SKM-1 (cell line): Measurements from ENCODE around the gene UBE2O.
A peak's percentile ranks its signal among the peaks of the same experiment; 100 is the strongest.
"Not testable (repeated sequence)": the region's sequence is repeated elsewhere in the genome, so short reads cannot be mapped to it uniquely, and the experiment has no call there.

ENCODE experiments used
- DNase-seq: peaks from one replicate; lab custom pipeline; 2025; ENCODE audit not compliant: unreplicated experiment; lab: John Stamatoyannopoulos, UW

The UBE2O gene

GRCh38 chr17:76353599-76354316, 99.2 kb downstream of the UBE2O start, which contains the start of gene PRPSAP1:
TSS of gene PRPSAP1 (minus strand) at chr17:76353916. CDS start at chr17:76353703, 213 bp downstream.
- peak; percentile 81 for DNase-seq

GRCh38 chr17:76353004-76353598, 99.9 kb downstream of the UBE2O start:
- no peak for DNase-seq

DNA sequence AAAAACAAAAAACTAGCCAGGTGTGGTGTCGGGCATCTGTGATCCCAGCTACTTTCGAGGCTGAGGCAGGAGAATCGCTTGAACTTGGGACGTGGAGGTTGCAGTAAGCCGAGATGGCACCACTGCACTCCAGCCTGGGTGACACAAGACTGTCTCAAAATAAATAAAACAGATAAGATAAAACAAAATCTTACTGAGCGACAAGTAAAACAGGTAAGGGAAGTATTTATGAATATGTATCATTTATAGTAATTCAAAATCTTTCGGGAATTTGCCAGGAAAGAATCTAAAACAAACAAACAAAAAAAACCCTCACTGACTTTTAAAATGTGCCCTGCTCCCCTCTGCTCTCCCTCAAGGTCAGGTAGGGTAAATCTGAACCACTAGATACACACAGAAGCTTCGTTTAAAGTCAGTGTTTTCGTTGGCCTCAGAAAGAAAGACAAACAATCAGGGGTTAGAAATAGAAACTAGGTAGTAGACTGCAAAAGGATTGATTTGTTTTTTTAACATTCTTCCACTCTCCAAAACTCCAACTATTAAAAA, 101.4 kb downstream of the UBE2O start:
- no peak for DNase-seq

GRCh38 chr17:76350463-76350862, 102.5 kb downstream of the UBE2O start:
- DNase-seq, result no peak

DNA sequence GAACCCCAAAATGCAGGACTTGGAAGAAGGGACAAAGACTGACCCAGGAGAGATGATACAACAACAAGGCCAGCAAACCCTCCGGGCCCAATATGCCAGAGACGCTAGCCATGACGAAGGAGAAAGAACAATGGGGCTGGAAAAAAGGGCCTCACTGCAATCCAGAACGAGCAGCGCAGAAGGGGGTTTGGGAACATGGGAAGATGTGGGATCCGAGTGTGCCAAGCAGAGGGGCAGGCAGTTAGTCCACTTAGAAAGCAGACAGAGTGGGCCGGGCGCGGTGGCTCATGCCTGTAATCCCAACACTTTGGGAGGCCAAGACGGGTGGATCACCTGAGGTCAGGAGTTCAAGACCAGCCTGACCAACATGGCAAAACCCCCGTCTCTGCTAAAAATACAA, 106.0 kb downstream of the UBE2O start:
- DNase-seq, result not testable (repeated sequence)

GRCh38 chr17:76345377-76345974, 107.5 kb downstream of the UBE2O start:
- no peak for DNase-seq

GRCh38 chr17:76343106-76343505, 109.8 kb downstream of the UBE2O start:
- no peak for DNase-seq

DNA sequence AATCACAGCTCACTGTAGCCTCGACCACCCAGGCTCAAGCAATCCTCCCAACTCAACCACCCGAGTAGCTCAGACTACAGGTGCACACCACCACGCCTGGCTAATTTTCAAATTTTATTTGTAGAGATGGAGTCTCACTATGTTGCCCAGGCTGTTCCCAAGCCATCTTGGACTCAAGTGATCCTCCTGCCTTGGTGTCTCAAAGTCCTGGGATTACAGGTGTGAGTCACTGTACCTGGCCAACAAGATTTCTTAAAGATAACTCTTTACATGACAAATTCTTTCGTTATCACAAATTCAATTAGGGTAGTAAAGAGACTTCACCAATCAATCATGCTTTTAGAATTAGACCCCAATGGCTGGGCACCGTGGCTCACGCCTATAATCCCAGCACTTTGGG, 111.7 kb downstream of the UBE2O start:
- DNase-seq, result no peak
